ENCODE results near the gene KRT8.
"Not testable (repeated sequence)": the region's sequence is repeated elsewhere in the genome, so short reads cannot be mapped to it uniquely, and the experiment has no call there.

The KRT8 gene

GRCh38 chr12:52904509-52905300 is at the start of gene KRT8:
Gene KRT8, minus strand, starts transcription at chr12:52905076. Its CDS starts 95 bp downstream, at chr12:52904981.
- not testable (repeated sequence) for DNase-seq

GRCh38 chr12:52953181-52953841 is 48.4 kb upstream of the KRT8 start:
- DNase-seq: no peak

- DNase-seq: no peak
Measured at GRCh38 chr12:52952076-52952801, 47.4 kb upstream of the KRT8 start.

GRCh38 chr12:52951640-52952039 is 46.8 kb upstream of the KRT8 start:
- DNase-seq: no peak

- DNase-seq: no peak
Measured at GRCh38 chr12:52951126-52951525, 46.2 kb upstream of the KRT8 start.

GRCh38 chr12:52950553-52950952 is 45.7 kb upstream of the KRT8 start:
- DNase-seq: no peak

- no peak for DNase-seq
Measured at GRCh38 chr12:52949413-52950331, 44.8 kb upstream of the KRT8 start.

- DNase-seq: no peak
Measured at GRCh38 chr12:52947738-52948423, 43.0 kb upstream of the KRT8 start.

GRCh38 chr12:52946797-52947547 is 42.1 kb upstream of the KRT8 start:
- no peak for DNase-seq

- DNase-seq: no peak
Measured at GRCh38 chr12:52946334-52946733, 41.5 kb upstream of the KRT8 start.

GRCh38 chr12:52945389-52946232 is 40.7 kb upstream of the KRT8 start:
- no peak for DNase-seq

- no peak for DNase-seq
Measured at GRCh38 chr12:52944683-52945388, 40.0 kb upstream of the KRT8 start.

GRCh38 chr12:52942901-52943181 is 38.0 kb upstream of the KRT8 start:
- DNase-seq: no peak

GRCh38 chr12:52942066-52942900 is 37.4 kb upstream of the KRT8 start:
- DNase-seq: no peak

- DNase-seq: no peak
Measured at GRCh38 chr12:52929538-52929937, 24.7 kb upstream of the KRT8 start.

GRCh38 chr12:52927964-52928363 is 23.1 kb upstream of the KRT8 start:
- no peak for DNase-seq

GRCh38 chr12:52926596-52927234 is 21.8 kb upstream of the KRT8 start:
- DNase-seq: no peak

Measured in CD4-positive, alpha-beta T cell treated with Interleukin-21 for 1 hour (primary cell).